Subcutaneous adipose tissue (tissue), 4 donors: ENCODE results near the gene KRTAP6-3. TPM values are rescaled to one million over a fixed set of nuclear protein-coding genes. Genes with fewer than 3 reads are reported as not detected.

Source experiments
- CTCF ChIP-seq: fragments of 450-650 bp; IDR thresholded peaks from one replicate; pipeline ENCODE4 v1.5.1; 2016; ENCODE audit warnings: low read depth, mild to moderate bottlenecking, control low read depth, antibody characterized with exemption, moderate library complexity
- small RNA-seq: library from RNA; depleted of rRNA; stranded (forward); fragments of <200 nt; gene quantifications from one replicate; pipeline ENCODE3, GENCODE V24; 2016
- total RNA-seq, 4 donors: library from RNA; depleted of rRNA; stranded (reverse); fragments of >200 nt; gene quantifications; one replicate each; pipeline ENCODE4 v1.1.0, GENCODE V29; 2016

The KRTAP6-3 gene
- total RNA-seq, 4 donors from 2014 or later: not detected

GRCh38 chr21:30642564-30642963 is 50.3 kb downstream of the KRTAP6-3 start, which contains the start of gene KRTAP20-3:
KRTAP20-3 (plus strand) TSS chr21:30642864.
- no peak for TF ChIP-seq CTCF

Small RNA genes within 50 kb of the gene (small RNA-seq; reads per million reads assigned to genes)
- gene KRTAP20-1 (not detected), gene KRTAP20-3 (not detected), gene KRTAP20-4 (not detected), gene KRTAP22-1 (not detected), gene KRTAP22-2 (not detected)

Other genes with a start within 250 kb of the KRTAP6-3 start
- gene KRTAP23-1, start 243.8 kb upstream of the KRTAP6-3 start, total RNA-seq: not detected
- gene KRTAP13-2, start 220.2 kb upstream of the KRTAP6-3 start, total RNA-seq: not detected
- gene KRTAP13-1, start 196.4 kb upstream of the KRTAP6-3 start, total RNA-seq: not detected
- gene KRTAP13-3, start 166.5 kb upstream of the KRTAP6-3 start, total RNA-seq: not detected
- not detected for gene KRTAP13-4, start 162.2 kb upstream of the KRTAP6-3 start, total RNA-seq
- gene KRTAP15-1, start 152.2 kb upstream of the KRTAP6-3 start, total RNA-seq: not detected
- gene KRTAP19-1, start 112.1 kb upstream of the KRTAP6-3 start, total RNA-seq: not detected
- gene KRTAP19-2, start 105.0 kb upstream of the KRTAP6-3 start, total RNA-seq: not detected
- not detected for gene KRTAP19-3, start 100.4 kb upstream of the KRTAP6-3 start, total RNA-seq
- not detected for gene KRTAP19-4, start 95.3 kb upstream of the KRTAP6-3 start, total RNA-seq
- gene KRTAP19-5, start 90.3 kb upstream of the KRTAP6-3 start, total RNA-seq: not detected
- not detected for gene KRTAP19-6, start 50.6 kb upstream of the KRTAP6-3 start, total RNA-seq
- not detected for gene KRTAP19-7, start 31.1 kb upstream of the KRTAP6-3 start, total RNA-seq
- gene KRTAP22-2, start 2.0 kb upstream of the KRTAP6-3 start, total RNA-seq: not detected
- gene KRTAP6-2, start 6.5 kb downstream of the KRTAP6-3 start, total RNA-seq: not detected
- gene KRTAP22-1, start 8.6 kb downstream of the KRTAP6-3 start, total RNA-seq: not detected
- not detected for gene KRTAP6-1, start 21.5 kb downstream of the KRTAP6-3 start, total RNA-seq
- not detected for gene KRTAP20-1, start 24.0 kb downstream of the KRTAP6-3 start, total RNA-seq
- gene KRTAP20-4, start 28.2 kb downstream of the KRTAP6-3 start, total RNA-seq: not detected
- gene KRTAP20-2, start 42.8 kb downstream of the KRTAP6-3 start, total RNA-seq: not detected
- gene KRTAP20-3, start 50.4 kb downstream of the KRTAP6-3 start, total RNA-seq: not detected
- not detected for gene KRTAP21-3, start 126.3 kb downstream of the KRTAP6-3 start, total RNA-seq
- gene KRTAP21-2, start 154.8 kb downstream of the KRTAP6-3 start, total RNA-seq: not detected
- not detected for gene KRTAP21-1, start 163.0 kb downstream of the KRTAP6-3 start, total RNA-seq
- gene KRTAP8-1, start 220.8 kb downstream of the KRTAP6-3 start, total RNA-seq: not detected
- gene KRTAP7-1, start 237.3 kb downstream of the KRTAP6-3 start, total RNA-seq: not detected